ENCODE measurements around the gene PLEKHG3. TPM values are rescaled to one million over a fixed set of nuclear protein-coding genes. Genes with fewer than 3 reads are reported as not detected.

Gene PLEKHG3
- total and polyA plus RNA-seq, 2 experiments from 2014 or later, result 23.0 to 83.1 TPM

DNA sequence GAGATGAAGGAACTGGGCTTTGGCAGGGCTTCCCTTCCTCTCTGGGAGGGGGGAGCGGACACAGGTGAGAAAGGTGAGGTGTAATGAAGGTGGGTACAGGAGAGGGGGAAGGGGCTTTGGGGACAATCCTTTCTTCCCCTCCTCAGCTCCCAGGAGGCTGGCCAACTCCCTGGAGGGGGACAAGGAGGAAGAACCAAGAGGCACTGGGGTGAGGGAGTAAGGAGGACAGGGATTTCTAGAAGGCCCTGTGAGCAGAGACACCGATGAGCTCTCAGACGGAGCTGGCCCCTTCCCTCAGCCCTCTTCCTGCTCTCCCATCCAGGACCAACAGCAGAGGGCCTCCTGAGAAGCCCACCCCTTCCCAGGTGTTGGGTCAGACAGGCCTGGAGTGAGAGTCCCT, 53.4 kb downstream of the PLEKHG3 start:
- Mint-ChIP-seq H3K4me1 (peaks cover 35% of the 10 kb centered on the region), H3K36me3 (ENCODE audit: low read depth) (no peaks in the 10 kb centered on the region; the same call in 2 of the 3 replicates), H3K9me3 (peaks cover 7% of the 10 kb centered on the region; the same call in 2 of the 3 replicates), H3K27me3 (ENCODE audit: insufficient read depth, low read depth, poor library complexity) (peaks cover 39% of the 10 kb centered on the region), H3K27ac (no peak overlapping the region), H3K4me3 (no peak overlapping the region)
- DNase-seq (ENCODE audit: low spot score) (no peak), ATAC-seq (no peak)
- Histone ChIP-seq H3K79me2 (replicated peaks; ENCODE audit: insufficient read depth) (no peaks in the 10 kb centered on the region), H3K27ac (ENCODE audit: low read depth) (no peak overlapping the region), H3K9me2 (ENCODE audit: insufficient read depth) (no peaks in the 10 kb centered on the region), H3F3A (replicated peaks; ENCODE audit: low read depth) (no peaks in the 10 kb centered on the region), H4K20me1 (replicated peaks; ENCODE audit: insufficient read depth) (no peaks in the 10 kb centered on the region), H2AFZ (0 out of 2 replicates have a peak overlapping the region, but pooled peaks have one; percentile 52), H3K27me3 (ENCODE audit: insufficient read depth) (no peaks in the 10 kb centered on the region), H3K4me3 (no peak overlapping the region), H3K36me3 (ENCODE audit: insufficient read depth) (no peaks in the 10 kb centered on the region), H3K4me2 (peak overlapping the region; percentile 38; the same call in 1 of the 2 replicates), H3K4me1 (ENCODE audit: insufficient read depth) (peaks cover 21% of the 10 kb centered on the region)
- TF ChIP-seq, protein P1, sequence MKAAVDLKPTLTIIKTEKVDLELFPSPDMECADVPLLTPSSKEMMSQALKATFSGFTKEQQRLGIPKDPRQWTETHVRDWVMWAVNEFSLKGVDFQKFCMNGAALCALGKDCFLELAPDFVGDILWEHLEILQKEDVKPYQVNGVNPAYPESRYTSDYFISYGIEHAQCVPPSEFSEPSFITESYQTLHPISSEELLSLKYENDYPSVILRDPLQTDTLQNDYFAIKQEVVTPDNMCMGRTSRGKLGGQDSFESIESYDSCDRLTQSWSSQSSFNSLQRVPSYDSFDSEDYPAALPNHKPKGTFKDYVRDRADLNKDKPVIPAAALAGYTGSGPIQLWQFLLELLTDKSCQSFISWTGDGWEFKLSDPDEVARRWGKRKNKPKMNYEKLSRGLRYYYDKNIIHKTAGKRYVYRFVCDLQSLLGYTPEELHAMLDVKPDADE (IDR thresholded peaks at IDR 0.05), result no peak
- TF ChIP-seq, protein P2, sequence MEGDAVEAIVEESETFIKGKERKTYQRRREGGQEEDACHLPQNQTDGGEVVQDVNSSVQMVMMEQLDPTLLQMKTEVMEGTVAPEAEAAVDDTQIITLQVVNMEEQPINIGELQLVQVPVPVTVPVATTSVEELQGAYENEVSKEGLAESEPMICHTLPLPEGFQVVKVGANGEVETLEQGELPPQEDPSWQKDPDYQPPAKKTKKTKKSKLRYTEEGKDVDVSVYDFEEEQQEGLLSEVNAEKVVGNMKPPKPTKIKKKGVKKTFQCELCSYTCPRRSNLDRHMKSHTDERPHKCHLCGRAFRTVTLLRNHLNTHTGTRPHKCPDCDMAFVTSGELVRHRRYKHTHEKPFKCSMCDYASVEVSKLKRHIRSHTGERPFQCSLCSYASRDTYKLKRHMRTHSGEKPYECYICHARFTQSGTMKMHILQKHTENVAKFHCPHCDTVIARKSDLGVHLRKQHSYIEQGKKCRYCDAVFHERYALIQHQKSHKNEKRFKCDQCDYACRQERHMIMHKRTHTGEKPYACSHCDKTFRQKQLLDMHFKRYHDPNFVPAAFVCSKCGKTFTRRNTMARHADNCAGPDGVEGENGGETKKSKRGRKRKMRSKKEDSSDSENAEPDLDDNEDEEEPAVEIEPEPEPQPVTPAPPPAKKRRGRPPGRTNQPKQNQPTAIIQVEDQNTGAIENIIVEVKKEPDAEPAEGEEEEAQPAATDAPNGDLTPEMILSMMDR (conservative IDR thresholded peaks at IDR 0.05; ENCODE audit: low read depth in 2 of 2), result no peak
- TF ChIP-seq POLR2AphosphoS5 (IDR thresholded peaks at IDR 0.05; ENCODE audit: low read depth) (no peak), ZNF331 (CRISPR knock-in tag; IDR thresholded peaks at IDR 0.05; ENCODE audit: low read depth) (no peak), JUNB (IDR thresholded peaks at IDR 0.05; ENCODE audit: unreplicated experiment) (no peak), STAT1 (IDR thresholded peaks at IDR 0.05; ENCODE audit: unreplicated experiment) (no peak), CREB1 (CRISPR knock-in tag; IDR thresholded peaks at IDR 0.05; ENCODE audit: low read depth) (no peak), EZH2phosphoT487 (IDR thresholded peaks at IDR 0.05; ENCODE audit: unreplicated experiment) (no peak), NANOG (IDR thresholded peaks at IDR 0.05; ENCODE audit: borderline replicate concordance) (no peak), ZNF114 (CRISPR knock-in tag; IDR thresholded peaks at IDR 0.05) (no peak), EZH2 (IDR thresholded peaks at IDR 0.05; ENCODE audit: low read depth, unreplicated experiment) (no peak)
- TF ChIP-seq, protein P3, sequence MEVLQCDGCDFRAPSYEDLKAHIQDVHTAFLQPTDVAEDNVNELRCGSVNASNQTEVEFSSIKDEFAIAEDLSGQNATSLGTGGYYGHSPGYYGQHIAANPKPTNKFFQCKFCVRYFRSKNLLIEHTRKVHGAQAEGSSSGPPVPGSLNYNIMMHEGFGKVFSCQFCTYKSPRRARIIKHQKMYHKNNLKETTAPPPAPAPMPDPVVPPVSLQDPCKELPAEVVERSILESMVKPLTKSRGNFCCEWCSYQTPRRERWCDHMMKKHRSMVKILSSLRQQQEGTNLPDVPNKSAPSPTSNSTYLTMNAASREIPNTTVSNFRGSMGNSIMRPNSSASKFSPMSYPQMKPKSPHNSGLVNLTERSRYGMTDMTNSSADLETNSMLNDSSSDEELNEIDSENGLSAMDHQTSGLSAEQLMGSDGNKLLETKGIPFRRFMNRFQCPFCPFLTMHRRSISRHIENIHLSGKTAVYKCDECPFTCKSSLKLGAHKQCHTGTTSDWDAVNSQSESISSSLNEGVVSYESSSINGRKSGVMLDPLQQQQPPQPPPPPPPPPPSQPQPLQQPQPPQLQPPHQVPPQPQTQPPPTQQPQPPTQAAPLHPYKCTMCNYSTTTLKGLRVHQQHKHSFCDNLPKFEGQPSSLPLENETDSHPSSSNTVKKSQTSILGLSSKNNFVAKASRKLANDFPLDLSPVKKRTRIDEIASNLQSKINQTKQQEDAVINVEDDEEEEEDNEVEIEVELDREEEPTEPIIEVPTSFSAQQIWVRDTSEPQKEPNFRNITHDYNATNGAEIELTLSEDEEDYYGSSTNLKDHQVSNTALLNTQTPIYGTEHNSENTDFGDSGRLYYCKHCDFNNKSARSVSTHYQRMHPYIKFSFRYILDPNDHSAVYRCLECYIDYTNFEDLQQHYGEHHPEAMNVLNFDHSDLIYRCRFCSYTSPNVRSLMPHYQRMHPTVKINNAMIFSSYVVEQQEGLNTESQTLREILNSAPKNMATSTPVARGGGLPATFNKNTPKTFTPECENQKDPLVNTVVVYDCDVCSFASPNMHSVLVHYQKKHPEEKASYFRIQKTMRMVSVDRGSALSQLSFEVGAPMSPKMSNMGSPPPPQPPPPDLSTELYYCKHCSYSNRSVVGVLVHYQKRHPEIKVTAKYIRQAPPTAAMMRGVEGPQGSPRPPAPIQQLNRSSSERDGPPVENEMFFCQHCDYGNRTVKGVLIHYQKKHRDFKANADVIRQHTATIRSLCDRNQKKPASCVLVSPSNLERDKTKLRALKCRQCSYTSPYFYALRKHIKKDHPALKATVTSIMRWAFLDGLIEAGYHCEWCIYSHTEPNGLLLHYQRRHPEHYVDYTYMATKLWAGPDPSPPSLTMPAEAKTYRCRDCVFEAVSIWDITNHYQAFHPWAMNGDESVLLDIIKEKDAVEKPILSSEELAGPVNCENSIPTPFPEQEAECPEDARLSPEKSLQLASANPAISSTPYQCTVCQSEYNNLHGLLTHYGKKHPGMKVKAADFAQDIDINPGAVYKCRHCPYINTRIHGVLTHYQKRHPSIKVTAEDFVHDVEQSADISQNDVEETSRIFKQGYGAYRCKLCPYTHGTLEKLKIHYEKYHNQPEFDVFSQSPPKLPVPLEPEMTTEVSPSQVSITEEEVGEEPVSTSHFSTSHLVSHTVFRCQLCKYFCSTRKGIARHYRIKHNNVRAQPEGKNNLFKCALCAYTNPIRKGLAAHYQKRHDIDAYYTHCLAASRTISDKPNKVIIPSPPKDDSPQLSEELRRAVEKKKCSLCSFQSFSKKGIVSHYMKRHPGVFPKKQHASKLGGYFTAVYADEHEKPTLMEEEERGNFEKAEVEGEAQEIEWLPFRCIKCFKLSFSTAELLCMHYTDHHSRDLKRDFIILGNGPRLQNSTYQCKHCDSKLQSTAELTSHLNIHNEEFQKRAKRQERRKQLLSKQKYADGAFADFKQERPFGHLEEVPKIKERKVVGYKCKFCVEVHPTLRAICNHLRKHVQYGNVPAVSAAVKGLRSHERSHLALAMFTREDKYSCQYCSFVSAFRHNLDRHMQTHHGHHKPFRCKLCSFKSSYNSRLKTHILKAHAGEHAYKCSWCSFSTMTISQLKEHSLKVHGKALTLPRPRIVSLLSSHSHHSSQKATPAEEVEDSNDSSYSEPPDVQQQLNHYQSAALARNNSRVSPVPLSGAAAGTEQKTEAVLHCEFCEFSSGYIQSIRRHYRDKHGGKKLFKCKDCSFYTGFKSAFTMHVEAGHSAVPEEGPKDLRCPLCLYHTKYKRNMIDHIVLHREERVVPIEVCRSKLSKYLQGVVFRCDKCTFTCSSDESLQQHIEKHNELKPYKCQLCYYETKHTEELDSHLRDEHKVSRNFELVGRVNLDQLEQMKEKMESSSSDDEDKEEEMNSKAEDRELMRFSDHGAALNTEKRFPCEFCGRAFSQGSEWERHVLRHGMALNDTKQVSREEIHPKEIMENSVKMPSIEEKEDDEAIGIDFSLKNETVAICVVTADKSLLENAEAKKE (CRISPR knock-in tag; IDR thresholded peaks at IDR 0.05), result no peak
- TF ChIP-seq, protein P4, sequence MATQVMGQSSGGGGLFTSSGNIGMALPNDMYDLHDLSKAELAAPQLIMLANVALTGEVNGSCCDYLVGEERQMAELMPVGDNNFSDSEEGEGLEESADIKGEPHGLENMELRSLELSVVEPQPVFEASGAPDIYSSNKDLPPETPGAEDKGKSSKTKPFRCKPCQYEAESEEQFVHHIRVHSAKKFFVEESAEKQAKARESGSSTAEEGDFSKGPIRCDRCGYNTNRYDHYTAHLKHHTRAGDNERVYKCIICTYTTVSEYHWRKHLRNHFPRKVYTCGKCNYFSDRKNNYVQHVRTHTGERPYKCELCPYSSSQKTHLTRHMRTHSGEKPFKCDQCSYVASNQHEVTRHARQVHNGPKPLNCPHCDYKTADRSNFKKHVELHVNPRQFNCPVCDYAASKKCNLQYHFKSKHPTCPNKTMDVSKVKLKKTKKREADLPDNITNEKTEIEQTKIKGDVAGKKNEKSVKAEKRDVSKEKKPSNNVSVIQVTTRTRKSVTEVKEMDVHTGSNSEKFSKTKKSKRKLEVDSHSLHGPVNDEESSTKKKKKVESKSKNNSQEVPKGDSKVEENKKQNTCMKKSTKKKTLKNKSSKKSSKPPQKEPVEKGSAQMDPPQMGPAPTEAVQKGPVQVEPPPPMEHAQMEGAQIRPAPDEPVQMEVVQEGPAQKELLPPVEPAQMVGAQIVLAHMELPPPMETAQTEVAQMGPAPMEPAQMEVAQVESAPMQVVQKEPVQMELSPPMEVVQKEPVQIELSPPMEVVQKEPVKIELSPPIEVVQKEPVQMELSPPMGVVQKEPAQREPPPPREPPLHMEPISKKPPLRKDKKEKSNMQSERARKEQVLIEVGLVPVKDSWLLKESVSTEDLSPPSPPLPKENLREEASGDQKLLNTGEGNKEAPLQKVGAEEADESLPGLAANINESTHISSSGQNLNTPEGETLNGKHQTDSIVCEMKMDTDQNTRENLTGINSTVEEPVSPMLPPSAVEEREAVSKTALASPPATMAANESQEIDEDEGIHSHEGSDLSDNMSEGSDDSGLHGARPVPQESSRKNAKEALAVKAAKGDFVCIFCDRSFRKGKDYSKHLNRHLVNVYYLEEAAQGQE (IDR thresholded peaks at IDR 0.05; ENCODE audit: unreplicated experiment), result no peak
